ENCODE data around the gene MMAB.

DNA sequence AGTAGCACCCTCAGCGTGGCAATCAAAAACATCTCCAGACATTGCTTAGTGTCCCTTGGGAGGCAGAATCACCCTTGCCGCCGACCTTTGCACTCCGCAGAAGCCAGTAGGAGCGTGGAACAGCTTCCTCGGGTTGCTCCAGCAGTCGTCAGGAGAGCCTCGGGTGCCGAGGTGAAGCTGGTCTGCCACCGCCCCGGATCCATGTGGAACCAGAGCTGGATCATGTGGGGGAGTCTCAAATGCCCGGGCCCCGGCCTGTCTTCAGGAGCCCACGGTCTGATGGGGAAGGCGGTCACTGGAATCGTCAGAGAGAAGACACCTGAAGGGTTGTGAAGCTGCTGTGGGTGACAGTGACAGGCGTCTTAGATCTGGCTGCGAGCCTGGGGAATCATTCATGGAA, 14.6 kb upstream of the MMAB start:
- TF ChIP-seq, protein P1, sequence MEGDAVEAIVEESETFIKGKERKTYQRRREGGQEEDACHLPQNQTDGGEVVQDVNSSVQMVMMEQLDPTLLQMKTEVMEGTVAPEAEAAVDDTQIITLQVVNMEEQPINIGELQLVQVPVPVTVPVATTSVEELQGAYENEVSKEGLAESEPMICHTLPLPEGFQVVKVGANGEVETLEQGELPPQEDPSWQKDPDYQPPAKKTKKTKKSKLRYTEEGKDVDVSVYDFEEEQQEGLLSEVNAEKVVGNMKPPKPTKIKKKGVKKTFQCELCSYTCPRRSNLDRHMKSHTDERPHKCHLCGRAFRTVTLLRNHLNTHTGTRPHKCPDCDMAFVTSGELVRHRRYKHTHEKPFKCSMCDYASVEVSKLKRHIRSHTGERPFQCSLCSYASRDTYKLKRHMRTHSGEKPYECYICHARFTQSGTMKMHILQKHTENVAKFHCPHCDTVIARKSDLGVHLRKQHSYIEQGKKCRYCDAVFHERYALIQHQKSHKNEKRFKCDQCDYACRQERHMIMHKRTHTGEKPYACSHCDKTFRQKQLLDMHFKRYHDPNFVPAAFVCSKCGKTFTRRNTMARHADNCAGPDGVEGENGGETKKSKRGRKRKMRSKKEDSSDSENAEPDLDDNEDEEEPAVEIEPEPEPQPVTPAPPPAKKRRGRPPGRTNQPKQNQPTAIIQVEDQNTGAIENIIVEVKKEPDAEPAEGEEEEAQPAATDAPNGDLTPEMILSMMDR (IDR thresholded peaks at IDR 0.05) = no peak
- TF ChIP-seq EZH2phosphoT487 (IDR thresholded peaks at IDR 0.05) = no peak
- TF ChIP-seq EZH2 (IDR thresholded peaks at IDR 0.05) = no peak
